HG02970 (cell line): ENCODE measurements around the gene CEP19.

ENCODE experiments used
- ATAC-seq: cut with Tn5 transposase; IDR thresholded peaks from one replicate; pipeline ENCODE4 v1.9.1; 2021; ENCODE audit warnings: mild to moderate bottlenecking, moderate library complexity, moderate number of reproducible peaks; ENCODE audit not compliant: unreplicated experiment, low FRiP score

CEP19 gene

DNA sequence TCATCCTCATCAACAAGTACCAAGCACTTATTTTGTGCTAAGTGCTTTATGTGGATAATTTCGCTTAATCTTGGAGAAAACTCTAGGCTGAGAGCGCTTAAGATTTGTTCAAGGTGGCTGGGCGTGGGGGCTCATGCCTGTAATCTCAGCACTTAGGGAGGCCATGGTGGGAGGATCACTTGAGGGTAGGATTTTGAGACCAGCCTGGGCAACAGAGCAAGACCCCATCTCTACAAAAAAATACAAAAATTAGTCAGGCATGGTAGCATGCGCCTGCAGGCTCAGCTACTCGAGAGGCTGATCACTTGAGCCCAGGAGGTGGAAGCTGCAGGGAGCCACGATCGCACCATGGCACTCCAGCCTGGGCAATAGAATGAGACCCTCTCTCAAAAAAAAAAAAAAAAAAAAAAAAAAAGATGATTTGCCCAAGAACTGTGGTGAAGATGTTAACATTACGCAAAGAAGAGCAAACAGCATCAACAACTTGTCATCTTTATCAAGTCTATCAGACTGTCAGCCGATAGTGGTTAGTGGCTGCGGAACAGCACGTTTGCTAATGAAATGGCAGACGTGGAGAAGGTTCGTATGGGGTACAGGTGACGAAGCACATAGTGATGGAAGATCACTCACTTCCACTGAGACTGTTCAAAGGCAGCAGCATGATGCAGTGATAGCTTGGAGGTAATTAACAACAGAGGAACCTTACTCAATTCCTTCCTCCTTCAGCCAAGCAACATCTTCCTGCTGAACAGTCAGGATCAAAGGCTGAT lies 44.8 kb downstream of the CEP19 start:
- ATAC-seq = no peak

DNA sequence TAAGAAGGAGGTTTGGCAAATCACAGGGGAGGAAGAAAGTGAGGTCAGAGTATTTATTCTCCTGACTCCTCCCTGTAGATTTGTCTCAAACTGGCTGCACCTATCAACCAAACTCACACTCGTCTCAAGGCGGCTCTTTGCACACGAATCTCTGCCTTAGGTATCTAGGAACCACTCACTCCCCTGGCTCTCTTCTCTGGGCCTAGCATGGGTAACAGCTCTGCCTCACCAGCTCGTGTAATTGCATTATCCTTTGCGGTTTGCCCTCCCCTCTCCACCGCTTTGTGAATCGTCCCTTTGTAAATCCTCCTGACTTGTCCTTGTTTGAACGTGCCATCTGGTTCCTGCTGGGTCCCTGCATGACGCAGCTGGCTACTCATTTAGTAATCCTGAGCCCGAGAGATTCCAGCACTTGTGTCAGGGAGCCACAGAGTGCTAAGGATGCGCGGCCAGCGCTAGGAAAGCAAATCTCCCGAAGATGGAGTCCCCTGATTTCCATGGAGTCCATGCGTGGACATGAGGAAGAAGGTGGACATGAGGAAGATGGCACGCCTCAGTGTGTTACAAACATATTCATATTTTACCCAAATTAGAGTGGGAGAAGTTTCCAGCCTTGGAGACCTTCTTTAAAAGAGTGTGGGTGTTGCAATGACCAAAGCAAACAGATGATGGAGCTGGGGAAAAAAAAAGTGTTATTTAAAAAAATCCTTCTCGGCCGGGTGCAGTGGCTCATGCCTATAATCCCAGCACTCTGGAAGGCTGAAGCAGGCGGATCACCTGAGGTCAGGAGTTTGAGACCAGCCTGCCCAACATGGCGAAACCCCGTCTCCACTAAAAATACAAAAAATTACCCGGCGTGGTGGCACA lies 45.8 kb downstream of the CEP19 start:
- ATAC-seq = no peak

DNA sequence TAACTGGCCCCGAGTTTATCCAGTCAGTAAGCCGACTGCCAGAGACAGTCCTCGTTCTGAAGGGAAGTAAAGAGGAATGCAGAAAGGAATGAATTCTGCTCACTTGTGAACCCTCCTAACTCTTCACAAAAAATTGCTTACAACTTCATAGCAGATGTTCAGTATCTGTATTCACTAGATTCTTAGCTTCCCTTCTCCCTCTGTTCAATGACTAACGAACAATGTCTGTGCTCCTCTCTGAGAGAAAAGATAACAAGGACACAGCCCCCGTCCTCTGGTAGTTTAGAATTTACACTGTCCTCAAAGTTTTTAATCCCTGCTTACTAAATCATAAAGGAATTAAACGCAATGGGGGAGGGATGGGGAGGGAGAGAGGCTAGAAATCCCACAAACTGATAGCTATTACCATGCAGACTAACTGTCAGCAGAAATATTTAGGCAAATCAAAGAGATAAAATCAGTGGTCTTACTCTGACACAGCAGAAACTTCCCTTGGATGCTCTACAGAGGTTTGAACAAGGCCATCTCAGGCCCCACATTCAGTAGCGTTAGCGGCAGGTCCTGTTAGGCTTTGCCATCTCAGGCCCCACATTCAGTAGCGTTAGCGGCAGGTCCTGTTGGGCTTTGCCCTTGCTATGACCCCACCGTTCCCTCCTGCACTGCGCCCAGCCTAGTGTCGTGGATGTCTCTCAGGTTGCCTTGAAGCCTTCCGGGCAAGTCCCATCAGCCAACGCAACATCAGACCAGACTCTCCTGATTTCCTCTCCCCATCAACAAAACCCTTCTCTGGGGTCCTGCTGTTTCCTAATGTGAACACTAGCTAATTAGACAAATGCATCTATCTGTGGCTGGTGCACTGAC lies 49.1 kb downstream of the CEP19 start:
- ATAC-seq = no peak

DNA sequence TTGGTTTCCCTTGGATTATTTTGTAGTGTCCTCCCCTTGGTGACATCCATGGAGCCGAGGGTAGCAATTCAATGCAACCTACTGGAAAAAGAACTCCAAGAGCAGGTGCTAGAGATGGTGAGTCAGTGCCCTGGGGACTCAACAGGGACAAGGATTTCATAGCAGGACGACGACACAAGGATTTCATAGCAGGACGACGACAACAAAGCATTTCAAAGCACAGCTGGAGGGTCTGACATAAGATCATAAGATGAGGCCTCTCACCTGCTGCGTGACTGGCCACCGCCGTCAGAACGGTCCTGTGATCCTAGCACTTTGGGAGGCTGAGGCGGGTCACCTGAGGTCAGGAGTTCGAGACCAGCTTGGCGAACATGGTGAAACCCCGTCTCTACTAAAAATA lies 50.0 kb downstream of the CEP19 start:
- ATAC-seq = no peak

DNA sequence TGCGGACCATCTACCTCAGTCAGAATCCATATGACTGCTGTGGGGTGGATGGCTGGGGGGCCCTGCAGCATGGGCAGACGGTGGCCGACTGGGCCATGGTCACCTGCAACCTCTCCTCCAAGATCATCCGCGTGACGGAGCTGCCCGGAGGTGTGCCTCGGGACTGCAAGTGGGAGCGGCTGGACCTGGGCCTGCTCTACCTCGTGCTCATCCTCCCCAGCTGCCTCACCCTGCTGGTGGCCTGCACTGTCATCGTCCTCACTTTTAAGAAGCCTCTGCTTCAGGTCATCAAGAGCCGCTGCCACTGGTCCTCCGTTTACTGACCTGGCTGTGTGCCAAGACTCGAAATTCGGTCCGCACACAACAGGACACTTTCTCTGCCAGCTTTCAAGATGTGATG lies 50.6 kb downstream of the CEP19 start:
- no peak for ATAC-seq

DNA sequence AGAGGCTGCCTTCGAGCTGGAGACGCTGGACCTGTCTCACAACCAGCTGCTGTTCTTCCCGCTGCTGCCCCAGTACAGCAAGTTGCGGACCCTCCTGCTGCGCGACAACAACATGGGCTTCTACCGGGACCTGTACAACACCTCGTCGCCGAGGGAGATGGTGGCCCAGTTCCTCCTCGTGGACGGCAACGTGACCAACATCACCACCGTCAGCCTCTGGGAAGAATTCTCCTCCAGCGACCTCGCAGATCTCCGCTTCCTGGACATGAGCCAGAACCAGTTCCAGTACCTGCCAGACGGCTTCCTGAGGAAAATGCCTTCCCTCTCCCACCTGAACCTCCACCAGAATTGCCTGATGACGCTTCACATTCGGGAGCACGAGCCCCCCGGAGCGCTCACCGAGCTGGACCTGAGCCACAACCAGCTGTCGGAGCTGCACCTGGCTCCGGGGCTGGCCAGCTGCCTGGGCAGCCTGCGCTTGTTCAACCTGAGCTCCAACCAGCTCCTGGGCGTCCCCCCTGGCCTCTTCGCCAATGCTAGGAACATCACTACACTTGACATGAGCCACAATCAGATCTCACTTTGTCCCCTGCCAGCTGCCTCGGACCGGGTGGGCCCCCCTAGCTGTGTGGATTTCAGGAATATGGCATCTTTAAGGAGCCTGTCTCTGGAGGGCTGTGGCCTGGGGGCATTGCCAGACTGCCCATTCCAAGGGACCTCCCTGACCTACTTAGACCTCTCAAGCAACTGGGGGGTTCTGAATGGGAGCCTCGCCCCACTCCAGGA lies 51.5 kb downstream of the CEP19 start:
- ATAC-seq = no peak

DNA sequence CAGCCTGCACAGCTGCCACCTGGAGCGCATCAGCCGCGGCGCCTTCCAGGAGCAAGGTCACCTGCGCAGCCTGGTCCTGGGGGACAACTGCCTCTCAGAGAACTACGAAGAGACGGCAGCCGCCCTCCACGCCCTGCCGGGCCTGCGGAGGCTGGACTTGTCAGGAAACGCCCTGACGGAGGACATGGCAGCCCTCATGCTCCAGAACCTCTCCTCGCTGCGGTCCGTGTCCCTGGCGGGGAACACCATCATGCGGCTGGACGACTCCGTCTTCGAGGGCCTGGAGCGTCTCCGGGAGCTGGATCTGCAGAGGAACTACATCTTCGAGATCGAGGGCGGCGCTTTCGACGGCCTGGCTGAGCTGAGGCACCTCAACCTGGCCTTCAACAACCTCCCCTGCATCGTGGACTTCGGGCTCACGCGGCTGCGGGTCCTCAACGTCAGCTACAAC lies 52.1 kb downstream of the CEP19 start:
- no peak for ATAC-seq
